K562 (cell line): ENCODE results near the gene KHSRP. TPM values are rescaled to one million over a fixed set of nuclear protein-coding genes. Genes with fewer than 3 reads are reported as not detected.

Experiments used
- E2F6 ChIP-seq, 2 experiments: IDR thresholded peaks; 2 replicates each; pipeline ENCODE4 v1.6.1; 2011; ENCODE audit warnings: borderline replicate concordance in 1 of 2, control low read depth in 1 of 2, low read depth in 1 of 2, low read length in 1 of 2, mild to moderate bottlenecking in 1 of 2, mixed read lengths in 1 of 2, moderate library complexity in 1 of 2; ENCODE audit not compliant: insufficient read depth in 1 of 2, insufficient read length in 1 of 2, poor library complexity in 1 of 2, severe bottlenecking in 1 of 2; ENCODE audit errors: extremely low read depth in 1 of 2
- ETV6 ChIP-seq, 3 experiments: fragments of 150-350 bp in 1 of 3; sonication (generic) in 1 of 3; formaldehyde crosslinking in 1 of 3; IDR thresholded peaks; 2 replicates each; pipeline versions ENCODE4 v1.6.1 to v1.8.0; 2014 to 2022; ENCODE audit warnings: borderline replicate concordance in 2 of 3, low read depth in 2 of 3, antibody characterized with exemption in 1 of 3, low read length in 1 of 3, mild to moderate bottlenecking in 1 of 3, missing genetic modification reagents in 1 of 3
- HSF4 ChIP-seq: fragments of 250-450 bp; sonication (Bioruptor Pico); IDR thresholded peaks from 2 replicates; pipeline ENCODE4 v2.1.2; 2022; ENCODE audit warnings: mild to moderate bottlenecking, moderate library complexity, borderline replicate concordance
- MYC ChIP-seq, 2 experiments: fragments of 250-450 bp in 1 of 2; sonication (Bioruptor Pico) in 1 of 2; IDR thresholded peaks; 2 replicates each; pipeline versions ENCODE4 v1.5.1 to v1.6.1; 2012 to 2021; ENCODE audit warnings: low read depth in 2 of 2, borderline replicate concordance in 1 of 2, improper control_type of control experiment in 1 of 2, low read length in 1 of 2, mild to moderate bottlenecking in 1 of 2, moderate library complexity in 1 of 2
- REST ChIP-seq, 2 experiments: fragments of 450-650 bp; formaldehyde crosslinking in 1 of 2; IDR thresholded peaks; 2 replicates each; pipeline versions ENCODE4 v1.4.0 to v1.6.1; 2014 to 2020; ENCODE audit warnings: mild to moderate bottlenecking in 2 of 2, borderline replicate concordance in 1 of 2, low read depth in 1 of 2
- ZBTB33 ChIP-seq: sonication (generic); formaldehyde crosslinking; IDR thresholded peaks from 2 replicates; pipeline ENCODE4 v1.8.1; 2023; ENCODE audit warnings: mild to moderate bottlenecking, missing genetic modification reagents
- ZNF57 ChIP-seq: fragments of 450-650 bp; formaldehyde crosslinking; IDR thresholded peaks from 2 replicates; pipeline ENCODE4 v1.4.0; 2020; ENCODE audit warnings: mild to moderate bottlenecking, moderate library complexity
- polyA plus RNA-seq, 8 experiments: library from polyadenylated mRNA; depleted of rRNA in 4 of 8; stranded (reverse) in 5 of 8; unstranded in 3 of 8; fragments of >200 nt; fragmentation: Nextera tagmentation in 2 of 8; fragmentation: Illumina TruSeq in 1 of 8; extraction: Ambion mirVana in 2 of 8; extraction: Trizol in 1 of 8; gene quantifications; 2 replicates each; pipeline versions ENCODE4 v1.2.1 to v1.2.3, GENCODE V29; 2011 to 2014; ENCODE audit warnings: inconsistent platforms in 1 of 8, missing spikeins in 1 of 8
- total RNA-seq, 7 experiments: library from RNA; depleted of rRNA in 6 of 7; stranded (reverse); fragments of >200 nt in 6 of 7; fragmentation: Illumina TruSeq in 2 of 7; extraction: Trizol in 2 of 7; gene quantifications; 2 replicates each; pipeline versions ENCODE4 v1.2.1 to v1.2.3, GENCODE V29; 2011 to 2021; ENCODE audit warnings: low replicate concordance in 1 of 7

The KHSRP gene
- total and polyA plus RNA-seq, 9 of the 15 experiments (the other 6 are each of a cell fraction or from before 2014, with no cell fraction given), result 4.2 to 564 (median 139) TPM

GRCh38 chr19:6425732-6426620 is 1.4 kb upstream of the KHSRP start (continued):
- peak; percentile 56 for TF ChIP-seq ZBTB33
- TF ChIP-seq ETV6 (IDR thresholded peaks at IDR 0.05; ENCODE audit: borderline replicate concordance in 1 of 2, low read depth in 2 of 2, low read length in 1 of 2), result no peak
- TF ChIP-seq ETV6 (CRISPR knock-in tag; IDR thresholded peaks at IDR 0.05; ENCODE audit: borderline replicate concordance), result peak; percentile 14; the same call in 1 of the 2 replicates
- no peak for TF ChIP-seq ZNF57 (CRISPR knock-in tag)
- peak; percentile 6 to 75 for TF ChIP-seq E2F6 (IDR thresholded peaks at IDR 0.05; ENCODE audit: borderline replicate concordance in 1 of 2, extremely low read depth in 1 of 2, insufficient read depth in 1 of 2, insufficient read length in 1 of 2, low read depth in 1 of 2, low read length in 1 of 2, poor library complexity in 1 of 2, severe bottlenecking in 1 of 2)
- peak; percentile 53; the same call in 1 of the 2 replicates for TF ChIP-seq HSF4 (CRISPR knock-in tag)
- no peak for TF ChIP-seq MYC (IDR thresholded peaks at IDR 0.05; ENCODE audit: low read depth, low read length)
- TF ChIP-seq MYC (CRISPR knock-in tag; IDR thresholded peaks at IDR 0.05; ENCODE audit: borderline replicate concordance, low read depth), result peak; percentile 13; the same call in 1 of the 2 replicates
- no peak; the same call in 1 of the 2 replicates for TF ChIP-seq REST (IDR thresholded peaks at IDR 0.05; ENCODE audit: borderline replicate concordance)
- 0 out of 2 replicates have a peak, but pooled peaks have one; percentile 10 for TF ChIP-seq REST (CRISPR knock-in tag; IDR thresholded peaks at IDR 0.05; ENCODE audit: low read depth)
